Activated T-helper 9 cell treated with anti-CD3 and anti-CD28 coated beads, Interleukin-2, amount 50 U/mL, for 16 hours (primary cell): ENCODE results near the gene KYAT1.
"Not testable (repeated sequence)": the region's sequence is repeated elsewhere in the genome, so short reads cannot be mapped to it uniquely, and the experiment has no call there.

Experiments used
- DNase-seq: peaks from one replicate; pipeline ENCODE4 v3.0.0-alpha.2; 2020; ENCODE audit warnings: low read depth

KYAT1 gene

DNA sequence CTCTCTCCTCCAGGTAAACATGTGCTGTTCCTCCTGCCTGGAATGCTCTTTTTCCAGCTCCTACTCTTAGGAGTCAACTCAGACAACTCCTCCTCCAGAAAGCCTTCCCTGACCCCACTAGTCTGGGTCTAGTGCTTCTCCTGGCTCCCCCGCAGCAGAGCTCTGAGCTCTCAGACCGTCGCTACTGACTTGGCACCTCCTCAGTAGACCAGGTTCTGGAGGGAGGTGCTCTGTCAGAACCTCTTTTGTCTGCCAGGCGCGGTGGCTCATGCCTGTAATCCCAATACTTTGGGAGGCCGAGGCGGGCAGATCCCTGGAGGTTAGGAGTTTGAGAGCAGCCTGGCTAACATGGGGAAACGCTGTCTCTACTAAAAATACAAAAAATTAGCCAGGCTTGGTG lies 3.6 kb upstream of the KYAT1 start:
- no peak for DNase-seq

DNA sequence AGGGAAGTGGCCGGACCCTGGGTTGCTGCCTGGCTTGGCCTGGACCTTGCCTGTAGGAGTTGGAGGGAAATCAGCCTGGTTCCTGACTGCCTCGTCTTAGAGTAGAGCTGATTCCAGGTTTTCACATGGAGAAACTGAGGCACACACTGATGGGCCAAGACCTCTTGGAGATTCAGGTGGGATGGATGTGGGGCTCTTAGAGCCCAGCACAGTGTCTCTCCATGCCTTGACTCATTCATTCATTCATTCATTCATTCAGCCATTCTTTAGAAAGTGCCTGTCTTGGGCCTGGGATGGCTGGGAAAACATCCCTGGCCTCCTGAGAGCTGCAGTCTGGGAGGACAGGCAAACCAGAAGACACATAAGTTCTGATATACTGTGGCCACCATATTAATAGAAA lies 2.4 kb upstream of the KYAT1 start:
- no peak for DNase-seq

DNA sequence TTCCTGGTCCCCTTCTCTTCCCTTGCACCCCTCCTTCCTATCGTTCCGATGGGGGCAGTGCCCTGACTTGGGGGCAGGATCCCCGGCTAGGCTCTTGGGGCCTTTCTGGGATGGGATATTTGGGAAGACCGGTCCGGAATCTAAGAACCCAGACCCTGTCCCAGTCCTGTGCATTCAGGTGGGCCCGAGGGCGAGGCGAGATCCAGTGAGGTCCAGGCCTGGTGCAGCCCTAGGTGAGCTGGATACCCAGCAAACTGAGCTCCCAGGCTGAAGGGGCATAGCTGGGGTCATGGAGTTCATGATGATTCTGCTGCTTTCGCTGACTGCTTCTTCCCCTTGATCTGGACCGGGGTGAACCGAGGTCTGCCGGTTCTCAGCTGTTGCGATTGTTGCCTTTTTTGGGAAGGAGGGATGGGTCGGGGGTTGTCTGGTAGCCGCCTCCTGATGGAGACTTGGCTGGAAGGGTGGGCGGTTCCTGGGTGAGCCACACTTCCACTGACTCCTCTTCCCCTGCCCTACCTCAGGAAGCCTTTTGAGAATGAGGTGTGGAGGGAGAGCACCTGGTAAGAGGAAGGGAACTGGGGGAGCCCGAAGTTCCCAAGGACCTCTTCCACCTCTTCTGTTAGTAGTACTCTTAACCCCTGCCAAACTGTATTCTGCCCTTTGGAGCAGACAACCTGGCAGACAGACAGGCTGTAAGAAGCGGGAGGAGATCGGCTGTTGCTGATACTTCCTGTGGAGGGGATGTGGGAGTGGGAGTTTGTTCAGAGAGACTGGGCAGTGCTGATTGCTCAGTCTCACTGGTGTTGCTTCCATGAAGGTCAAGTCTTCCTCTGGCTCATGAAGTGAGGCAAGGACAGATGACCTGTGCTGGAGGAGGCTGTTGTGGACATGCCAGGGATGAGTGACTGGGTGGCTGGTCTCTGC lies 1.2 kb upstream of the KYAT1 start:
- no peak for DNase-seq

DNA sequence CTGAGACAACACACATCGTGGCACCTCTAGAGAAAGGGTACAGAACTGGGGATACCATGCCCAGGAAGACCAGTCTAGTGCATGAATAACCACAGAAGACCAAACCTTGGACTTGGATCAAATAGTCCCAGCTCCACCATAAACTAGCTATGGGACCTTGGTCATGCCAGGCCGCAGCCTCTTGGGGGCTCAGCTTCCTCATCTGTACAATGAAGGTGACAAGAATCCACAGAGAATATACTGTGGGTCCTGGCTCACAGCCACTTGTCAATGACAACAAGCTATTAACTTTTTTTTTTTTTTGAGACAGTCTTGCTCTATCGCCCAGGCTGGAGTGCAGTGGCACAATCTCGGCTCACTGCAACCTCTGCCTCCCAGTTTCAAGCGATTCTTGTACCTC lies 3.9 kb downstream of the KYAT1 start:
- DNase-seq, result no peak

DNA sequence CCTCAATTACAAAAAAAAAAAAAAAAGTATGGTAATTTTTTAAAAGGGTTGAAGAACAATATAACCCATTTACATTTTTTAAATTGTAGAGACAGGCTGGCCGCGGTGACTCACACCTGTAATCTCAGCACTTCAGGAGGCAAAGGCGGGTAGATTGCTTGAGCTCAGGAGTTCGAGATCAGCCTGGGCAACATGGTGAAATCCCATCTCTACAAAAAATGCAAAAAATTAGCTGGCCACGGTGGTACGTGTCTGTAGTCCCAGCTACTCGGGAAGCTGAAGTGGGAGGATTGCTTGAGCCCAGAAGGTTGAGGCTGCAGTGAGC lies 10.8 kb downstream of the KYAT1 start:
- DNase-seq, result not testable (repeated sequence)

DNA sequence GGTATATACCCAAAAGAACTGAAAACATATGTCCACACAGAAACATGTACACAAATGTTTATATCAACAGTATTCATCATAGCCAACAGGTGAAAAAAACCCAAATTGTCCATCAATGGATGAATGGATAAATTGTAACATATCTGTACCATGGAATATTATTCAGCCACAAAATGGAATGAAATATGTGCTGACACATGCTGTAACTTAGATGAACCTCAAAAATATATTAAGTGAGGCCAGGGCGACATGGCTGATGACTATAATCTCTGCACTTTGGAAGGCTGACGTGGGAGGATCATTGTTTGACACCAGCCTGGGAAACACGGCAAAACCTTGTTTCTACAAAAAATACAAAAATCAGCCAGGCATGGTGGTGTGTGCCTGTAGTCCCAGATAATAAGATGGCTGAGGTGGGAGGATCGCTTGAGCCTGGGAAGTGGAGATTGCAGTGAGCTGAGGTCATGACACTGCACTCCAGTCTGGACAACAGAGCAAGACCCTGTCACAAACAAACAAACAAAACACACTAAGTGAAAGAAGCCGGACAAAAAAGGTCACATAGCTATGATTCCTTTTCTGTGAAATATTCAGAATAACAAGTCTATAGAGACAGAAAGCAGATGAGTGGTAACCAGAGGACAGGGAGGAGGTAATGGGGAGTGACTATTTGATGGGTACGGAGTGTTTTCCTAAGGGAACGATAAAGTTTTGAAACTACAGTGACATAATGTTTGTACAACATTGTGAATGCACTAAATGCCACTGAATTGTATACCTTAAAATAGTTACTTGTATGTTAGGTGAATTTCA lies 11.4 kb downstream of the KYAT1 start:
- no peak for DNase-seq

DNA sequence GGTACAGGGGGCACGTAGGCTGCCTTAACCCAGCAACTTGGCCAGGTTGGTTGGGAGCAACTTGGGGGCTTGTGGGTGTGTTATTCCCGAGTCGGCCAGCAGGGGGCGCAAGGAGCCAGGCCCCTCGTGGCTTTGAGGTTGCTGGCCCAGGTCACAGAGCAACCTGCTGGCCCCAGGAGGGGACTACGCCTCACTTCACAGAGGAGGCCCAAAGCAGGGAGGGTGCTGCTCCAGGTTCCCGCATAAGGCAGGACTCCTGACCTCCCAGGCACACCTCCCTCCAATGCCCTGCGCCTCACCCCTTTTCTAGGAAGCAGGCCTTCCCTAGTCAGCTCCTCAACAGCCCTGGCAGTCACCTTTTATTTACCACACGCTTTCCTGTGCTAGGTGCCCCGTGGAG lies 18.1 kb downstream of the KYAT1 start:
- peak; percentile 78 for DNase-seq

DNA sequence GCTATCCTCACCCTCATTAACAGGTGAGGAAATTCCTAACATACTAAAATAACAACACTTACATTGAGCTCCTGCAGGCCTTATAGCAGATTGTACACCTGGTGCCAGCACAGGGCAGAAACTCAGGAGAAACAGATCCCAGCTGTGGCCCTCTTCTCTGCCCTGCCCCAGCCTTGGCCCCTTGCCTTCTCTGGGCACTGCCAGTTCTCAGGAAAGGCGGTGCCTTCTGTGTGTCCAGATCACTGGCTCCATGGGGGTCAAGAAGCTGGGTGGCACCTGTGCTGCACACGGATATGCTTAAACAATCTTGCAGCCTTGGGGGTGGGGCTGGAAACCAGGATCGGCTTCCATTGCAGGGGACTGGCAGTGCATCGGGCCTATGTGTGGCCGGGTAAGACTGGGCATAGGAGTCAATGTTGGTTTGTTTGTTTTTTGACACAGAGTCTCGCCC lies 19.3 kb downstream of the KYAT1 start:
- no peak for DNase-seq

DNA sequence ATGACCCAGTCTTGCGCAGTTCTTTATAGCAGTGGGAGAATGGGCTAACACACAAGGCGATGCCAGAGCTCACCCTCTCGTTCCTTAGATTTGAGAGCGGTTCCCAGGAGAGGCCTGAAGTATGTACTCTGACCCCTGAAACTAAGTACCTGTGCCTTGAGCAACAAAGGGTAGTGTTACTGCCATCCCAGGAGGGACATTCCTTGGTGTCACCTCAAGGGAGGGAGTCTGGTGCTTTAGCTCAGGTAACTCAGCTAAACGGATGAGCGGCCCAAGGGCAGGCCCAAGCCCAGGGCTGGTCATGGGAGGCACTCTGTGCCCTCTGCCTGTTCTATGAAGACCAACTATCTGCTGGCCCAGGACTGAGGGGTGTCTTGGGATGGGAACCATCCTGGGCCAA lies 20.2 kb downstream of the KYAT1 start:
- DNase-seq, result no peak

DNA sequence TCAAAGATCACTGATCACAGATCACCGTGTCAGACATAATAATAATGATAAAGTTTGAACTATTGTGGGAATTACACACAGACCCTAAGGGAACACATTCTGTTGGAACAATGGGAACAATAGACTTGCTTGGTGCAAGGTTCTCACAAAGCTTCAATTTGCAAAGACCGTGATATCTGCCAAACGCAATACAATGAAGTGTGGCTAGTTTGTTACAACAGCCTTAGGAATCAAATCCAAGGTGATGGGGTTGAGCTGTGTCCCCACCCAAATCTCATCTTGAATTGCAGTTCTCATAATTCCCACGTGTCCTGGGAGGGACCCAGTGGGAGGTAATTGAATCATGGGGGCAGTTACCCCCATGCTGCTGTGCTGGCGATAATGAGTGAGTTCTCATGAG lies 20.8 kb downstream of the KYAT1 start:
- no peak for DNase-seq

DNA sequence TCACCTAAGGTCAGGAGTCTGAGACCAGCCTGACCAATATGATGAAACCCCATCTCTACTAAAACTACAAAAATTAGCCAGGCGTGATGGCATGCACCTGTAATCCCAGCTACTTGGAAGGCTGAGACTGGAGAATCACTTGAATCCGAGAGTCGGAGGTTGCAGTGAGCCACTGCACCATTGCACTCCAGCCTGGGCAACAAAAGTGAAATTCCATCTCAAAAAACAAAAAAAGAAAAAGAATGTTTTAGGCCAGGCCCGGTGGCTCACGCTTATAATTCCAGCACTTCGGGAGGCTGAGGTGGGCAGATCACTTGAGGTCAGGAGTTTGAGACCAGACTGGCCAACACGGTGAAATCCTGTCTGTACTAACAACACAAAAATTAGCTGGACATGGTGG lies 23.3 kb downstream of the KYAT1 start:
- not testable (repeated sequence) for DNase-seq

DNA sequence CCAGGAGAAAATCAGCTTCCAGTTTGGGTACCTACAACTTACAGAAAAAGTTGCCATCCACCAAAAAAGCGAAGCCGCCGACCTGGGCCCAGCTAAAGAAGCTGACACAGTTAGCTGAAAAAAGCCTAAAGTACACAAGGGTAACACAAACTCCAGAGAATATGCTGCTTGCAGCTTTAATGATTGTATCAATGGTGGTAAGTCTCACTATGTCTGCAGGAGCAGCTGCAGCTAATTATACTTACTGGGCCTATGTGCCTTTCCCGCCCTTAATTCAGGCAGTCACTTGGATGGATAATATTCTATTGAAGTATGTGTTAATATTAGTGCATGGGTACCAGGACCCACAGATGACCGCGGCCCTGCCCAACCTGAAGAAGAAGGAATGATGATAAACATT lies 27.3 kb downstream of the KYAT1 start:
- not testable (repeated sequence) for DNase-seq

DNA sequence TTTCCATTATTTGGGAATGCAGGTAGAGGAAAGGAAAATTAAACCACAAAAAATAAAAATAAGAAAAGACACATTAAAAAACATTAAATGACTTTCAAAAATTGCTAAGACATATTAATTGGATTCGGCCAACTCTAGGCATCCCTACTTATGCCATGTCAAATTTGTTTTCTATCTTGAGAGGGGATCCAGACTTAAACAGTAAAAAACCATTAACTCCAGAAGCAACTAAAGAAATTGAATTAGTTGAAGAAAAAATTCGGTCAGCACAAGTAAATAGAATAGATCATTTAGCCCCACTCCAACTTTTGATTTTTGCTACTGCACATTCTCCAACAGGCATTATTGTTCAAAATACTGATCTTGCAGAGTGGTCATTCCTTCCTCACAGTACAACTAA lies 29.1 kb downstream of the KYAT1 start:
- DNase-seq, result not testable (repeated sequence)

DNA sequence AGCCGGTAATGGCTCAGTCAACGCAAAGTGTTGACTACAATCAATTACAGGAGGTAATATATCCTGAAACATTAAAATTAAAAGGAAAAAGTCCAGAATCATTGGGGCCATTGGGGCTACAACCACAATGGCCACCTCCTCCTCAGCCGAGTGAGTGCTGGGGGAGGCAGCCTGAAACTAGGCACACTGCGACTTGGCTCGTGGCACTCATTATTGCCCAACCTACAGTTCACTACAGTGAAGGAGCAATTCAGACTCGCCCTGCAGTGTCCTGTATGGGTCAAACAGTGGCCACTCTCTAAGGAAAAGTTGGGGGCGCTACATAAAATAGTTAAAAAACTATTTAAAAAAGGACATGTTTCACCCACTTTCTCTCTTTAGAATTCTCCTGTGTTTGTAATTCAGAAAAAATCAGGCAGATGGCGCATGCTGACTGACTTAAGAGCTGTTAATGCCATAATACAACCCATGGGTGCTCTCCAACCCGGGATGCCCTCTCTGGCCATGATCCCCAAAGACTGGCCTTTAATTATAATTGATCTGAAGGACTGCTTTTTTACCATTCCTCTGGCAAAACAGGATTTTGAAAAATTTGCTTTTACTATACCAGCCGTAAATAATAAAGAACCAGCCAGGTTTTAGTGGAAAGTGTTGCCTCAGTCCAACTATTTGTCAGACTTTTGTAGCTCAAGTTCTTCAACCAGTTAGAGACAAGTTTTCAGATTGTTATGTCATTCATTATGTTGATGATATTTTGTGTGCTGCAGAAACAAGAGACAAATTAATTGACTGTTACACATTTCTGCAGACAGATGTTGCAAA lies 29.8 kb downstream of the KYAT1 start:
- not testable (repeated sequence) for DNase-seq

DNA sequence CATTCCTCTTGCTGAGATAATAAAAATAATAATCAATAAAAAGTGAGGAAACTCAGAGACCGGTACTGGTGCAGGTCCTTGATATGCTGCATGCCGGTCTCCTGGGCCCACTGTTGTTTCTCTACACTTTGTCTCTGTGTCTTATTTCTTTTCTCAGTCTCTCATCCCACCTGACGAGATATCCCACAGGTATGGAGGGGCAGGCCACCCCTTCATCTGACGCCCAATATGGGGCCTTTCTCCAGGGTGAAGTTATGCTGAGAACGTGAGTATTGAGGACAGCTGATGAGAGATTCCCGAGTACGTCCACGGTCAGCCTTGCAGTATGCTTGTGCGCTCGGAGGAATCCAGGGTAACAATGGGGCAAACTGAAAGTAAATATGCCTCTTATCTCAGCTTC lies 30.7 kb downstream of the KYAT1 start:
- not testable (repeated sequence) for DNase-seq

DNA sequence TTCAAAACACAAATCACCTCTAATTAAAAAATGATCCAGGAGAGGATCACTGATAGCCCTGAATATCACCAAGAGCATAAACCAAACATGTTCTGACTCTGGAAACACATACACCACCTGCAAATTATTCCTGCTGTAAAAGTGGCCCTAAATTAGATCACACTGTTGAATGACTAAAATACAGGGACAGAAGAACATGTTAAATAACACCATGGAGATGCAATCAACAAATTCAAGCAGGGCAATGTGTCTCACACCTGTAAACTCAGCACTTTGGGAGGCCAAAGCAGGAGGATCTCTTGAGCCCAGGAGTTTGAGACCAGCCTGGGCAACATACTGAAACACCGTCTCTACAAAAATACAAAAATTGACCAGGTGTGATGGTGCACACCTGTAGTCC lies 33.9 kb downstream of the KYAT1 start:
- no peak for DNase-seq

DNA sequence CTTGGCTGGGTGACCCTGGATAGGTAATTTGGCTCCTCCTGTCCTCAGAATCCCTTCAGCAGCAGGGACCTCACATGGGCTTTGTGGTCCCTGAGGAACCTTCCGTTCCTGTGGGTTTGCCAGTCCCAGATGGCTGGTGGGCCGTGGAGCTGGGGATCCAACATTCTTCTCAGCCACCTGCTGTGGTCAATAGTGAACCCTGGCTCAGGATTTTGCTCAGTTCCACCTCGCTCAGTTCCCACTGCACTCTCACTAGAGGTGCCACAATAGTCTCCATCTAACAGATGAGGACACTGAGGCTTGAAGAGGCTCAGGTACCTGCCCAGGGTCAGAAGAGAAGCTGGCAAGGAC lies 35.1 kb downstream of the KYAT1 start:
- DNase-seq, result no peak

DNA sequence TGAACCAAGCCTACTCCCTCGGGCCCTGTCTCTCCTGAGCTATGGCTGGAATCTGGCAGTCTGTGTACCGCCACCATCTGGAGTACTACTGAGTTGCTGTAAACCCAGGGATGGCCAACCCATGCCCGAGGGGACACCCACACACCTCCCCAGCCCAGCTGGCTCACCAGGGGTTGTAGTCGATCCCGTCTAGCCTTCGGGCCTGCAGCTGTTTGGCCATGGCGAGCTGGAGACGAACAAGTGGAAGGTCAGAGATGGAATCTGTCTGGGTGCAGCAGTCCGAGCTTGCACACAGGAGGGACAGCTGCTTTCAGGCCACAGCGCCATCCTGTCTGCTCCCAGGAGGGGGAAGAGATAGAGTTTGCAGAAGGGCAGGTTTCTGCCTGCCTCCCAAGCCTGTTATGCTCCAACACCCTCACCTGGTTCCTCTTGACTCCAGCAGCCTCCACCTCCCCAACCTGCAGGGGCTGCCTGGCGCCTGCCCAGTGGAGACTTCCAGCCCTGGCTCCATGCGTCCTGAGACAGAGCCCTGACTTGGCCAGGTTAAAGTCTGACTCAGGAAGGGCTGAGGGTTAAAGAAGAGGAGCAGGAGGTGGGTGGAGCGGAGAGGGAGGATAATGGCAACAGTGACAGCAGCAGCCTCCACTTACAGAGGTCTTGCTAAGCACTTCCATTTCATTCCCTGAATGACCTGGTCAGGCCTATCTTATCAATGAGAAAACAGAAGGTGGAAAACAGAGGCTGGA lies 36.4 kb downstream of the KYAT1 start:
- no peak for DNase-seq

DNA sequence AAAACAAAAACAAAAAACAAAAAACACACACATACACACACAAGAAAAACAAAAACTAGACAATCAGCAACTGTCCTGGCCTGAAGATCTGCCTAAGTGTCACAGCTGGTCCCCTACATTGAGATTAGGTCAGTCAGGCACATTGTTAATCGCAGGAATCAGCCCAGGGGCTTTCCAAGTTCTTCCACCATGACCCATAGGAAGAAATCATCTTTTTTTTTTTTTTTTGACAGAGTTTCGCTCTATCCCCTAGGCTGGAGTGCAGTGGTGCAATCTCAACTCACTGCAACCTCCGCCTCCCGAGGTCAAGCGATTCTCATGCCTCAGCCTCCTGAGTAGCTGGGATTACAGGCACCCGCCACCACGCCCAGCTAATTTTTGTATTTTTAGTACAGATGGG lies 38.6 kb downstream of the KYAT1 start:
- not testable (repeated sequence) for DNase-seq

DNA sequence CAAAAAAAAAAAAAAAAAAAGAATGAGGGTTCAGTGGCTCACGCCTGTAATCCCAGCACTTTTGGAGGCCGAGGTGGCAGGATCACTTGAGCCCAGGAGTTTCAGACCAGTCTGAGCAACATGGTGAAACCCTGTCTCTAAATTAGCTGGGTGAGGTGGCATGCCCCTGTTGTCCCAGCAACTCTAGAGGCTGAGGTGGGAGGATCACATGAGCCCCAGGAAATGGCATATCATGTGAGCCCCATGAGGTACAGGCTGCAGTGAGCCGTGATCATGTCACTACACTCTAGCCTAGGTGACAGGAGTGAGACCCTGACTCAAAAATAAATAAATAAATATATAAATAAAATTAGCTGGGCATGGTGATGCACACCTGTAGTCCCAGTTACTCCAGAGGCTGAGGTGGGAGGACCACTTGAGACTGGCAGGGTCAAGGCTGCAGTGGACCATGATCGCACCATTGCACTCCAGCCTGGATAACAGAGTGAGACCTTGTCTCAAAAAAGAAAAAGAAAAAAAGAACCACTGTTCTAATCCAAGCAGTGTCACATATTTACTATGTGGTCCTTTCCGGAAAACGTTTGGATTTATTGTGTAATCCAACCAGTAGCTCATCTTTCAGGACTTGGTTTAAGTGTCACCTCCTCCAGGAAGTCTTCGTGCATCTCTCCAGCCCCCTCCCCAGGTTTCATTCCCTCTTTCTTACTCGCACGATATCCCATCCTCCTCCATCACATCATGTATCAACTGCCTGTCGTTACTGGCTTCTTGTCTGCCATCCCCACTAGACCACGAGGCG lies 39.9 kb downstream of the KYAT1 start:
- no peak for DNase-seq

DNA sequence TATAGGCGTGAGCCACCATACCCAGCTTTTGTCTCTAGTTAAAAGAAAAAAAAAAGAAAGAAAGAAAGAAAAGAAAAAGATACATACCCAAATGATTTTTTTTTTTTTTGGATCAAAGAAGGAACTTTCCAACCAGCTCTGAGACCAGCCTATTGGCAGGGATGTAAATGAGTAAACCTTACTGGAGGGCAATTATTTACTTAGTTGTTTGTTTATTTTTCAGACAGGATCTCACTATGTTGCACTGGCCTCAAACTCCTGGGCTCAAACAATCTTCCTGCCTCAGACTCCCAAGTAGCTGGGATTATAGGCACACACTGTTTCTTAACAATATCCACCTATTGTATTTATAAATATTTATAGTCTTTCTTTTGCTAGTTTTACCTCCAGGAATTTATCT lies 41.2 kb downstream of the KYAT1 start:
- no peak for DNase-seq
